SH-SY5Y (cell line): Measurements from ENCODE around the gene CD9.

ENCODE experiments used
- GATA2 ChIP-seq: IDR thresholded peaks from 2 replicates; pipeline ENCODE4 v1.6.1; 2011; ENCODE audit warnings: mild to moderate bottlenecking, low read depth, low read length
- GATA3 ChIP-seq: IDR thresholded peaks from 2 replicates; pipeline ENCODE4 v1.6.1; 2011; ENCODE audit warnings: low read depth, mild to moderate bottlenecking, low read length, moderate library complexity

Gene CD9

DNA sequence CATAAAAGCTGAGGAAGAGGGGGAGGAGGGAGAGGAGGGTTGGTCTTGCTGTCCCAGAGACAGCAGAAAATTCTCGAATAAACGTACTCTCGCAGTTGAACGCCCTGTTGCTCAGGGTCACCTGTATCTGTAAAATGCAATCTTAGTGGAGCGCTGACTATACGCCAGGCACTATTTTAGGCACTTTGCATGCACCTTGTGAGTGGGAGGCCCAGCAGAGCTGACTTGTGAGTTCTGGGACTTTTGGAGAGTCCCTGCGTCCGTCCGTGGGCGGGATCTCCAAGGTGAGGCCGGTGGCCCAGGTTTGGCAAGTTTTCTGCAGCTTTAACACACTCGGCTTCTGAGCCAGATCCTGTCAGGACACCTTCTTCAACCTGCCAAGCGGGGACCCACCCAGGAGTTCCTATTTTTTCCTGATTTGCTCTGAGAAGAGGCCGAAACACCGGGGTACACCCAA is 77.8 kb downstream of the CD9 start:
- no peak for TF ChIP-seq GATA3
- TF ChIP-seq GATA2 = no peak

DNA sequence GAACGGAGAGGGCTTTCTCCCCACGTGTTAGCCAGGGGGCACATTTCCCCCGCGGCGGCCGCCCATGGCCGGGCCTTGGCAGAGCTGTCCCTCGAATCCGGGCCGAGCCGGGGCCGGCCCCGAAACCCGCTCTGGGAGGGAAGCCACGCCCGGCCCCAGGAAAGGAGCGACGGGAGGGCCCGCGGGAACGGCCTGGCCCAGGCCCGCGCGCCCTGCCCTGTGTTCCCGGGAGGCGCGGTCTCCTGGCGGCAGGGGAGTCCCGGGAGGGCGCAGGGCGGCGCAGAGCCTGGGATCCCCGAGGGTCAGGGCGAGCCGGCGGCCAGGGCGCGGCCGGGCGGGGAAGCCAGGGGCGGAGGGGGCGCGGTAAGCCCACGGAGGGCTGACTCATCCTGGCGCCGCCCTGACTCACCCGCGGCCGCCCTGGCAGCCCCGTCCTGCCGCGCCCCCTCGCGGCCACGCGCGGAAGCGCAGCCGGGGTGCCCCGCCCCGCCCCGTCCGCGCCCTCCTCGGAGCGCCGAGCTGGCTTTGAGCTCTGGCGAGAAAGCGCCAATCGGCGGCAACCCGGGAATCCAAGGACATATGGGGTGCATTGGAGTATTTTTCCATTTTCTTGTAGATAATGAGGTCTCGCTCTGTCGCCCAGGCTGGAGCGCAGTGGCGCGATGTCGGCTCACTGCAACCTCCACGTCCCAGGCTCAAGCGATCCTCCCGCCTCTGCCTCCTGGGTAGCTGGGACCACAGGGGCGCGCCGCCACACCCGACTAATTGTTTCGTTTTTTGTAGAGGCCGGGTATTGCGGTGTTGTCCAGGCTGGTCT is 78.4 kb downstream of the CD9 start:
- TF ChIP-seq GATA3 = no peak
- no peak for TF ChIP-seq GATA2

DNA sequence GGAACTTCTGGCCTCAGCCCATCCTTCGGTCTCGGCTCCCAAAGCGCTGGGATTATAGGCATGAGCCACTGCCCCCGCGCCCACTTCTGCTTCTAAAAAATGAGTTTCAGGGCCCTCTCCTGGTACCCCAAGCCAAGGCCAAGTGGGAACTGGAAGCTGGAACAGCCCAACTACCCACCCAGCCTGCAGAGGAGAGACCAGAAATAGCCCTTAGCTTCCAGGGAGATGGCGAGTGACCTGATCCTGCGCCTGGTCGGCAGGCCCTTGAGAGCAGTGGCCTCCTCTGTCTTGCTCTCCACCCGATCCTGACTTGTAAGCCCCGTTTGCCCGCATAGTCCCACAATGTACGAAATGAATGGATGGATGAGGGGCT is 79.0 kb downstream of the CD9 start:
- TF ChIP-seq GATA2 (no peak), GATA3 (no peak)

DNA sequence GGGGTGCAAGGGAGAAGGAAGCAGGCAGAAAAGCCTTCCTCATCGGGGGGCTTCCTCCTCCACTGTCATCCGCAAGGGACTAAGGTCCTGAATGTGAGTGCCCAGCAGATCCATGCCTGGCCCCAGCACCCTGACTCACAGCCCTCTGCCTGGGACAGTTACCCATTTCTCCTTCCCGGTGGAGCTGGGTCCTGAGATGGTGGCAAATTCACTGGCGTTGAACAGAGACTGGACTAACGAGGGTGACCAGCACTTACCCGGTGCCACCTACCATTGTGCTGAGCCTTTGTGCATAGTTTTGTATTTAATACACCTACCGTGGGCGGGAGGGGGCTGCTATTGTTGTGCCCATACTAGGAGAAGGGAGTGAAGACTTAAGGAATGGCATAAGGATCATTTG is 79.4 kb downstream of the CD9 start:
- TF ChIP-seq GATA3 (no peak), GATA2 (no peak)

DNA sequence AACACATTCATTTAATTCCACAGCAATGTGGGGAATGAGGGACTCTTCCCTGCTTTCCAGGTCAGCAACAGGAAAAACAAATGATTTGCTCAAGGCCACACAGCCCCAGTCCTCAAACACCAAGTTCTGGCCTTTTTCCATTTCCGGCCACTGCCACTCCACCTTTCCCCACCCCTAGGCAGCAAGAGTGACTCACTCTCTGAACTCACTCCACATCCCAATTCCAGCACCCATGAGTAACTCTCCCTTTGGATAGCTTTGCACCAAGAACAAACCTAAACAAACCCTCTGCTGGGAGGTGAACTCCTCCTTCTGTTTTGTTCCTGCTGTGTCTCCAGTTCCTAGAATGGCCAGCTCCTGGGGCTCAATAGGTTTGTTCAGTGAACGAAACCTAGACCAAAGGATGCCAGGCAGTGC is 79.9 kb downstream of the CD9 start:
- TF ChIP-seq GATA2 = no peak
- TF ChIP-seq GATA3 = no peak

DNA sequence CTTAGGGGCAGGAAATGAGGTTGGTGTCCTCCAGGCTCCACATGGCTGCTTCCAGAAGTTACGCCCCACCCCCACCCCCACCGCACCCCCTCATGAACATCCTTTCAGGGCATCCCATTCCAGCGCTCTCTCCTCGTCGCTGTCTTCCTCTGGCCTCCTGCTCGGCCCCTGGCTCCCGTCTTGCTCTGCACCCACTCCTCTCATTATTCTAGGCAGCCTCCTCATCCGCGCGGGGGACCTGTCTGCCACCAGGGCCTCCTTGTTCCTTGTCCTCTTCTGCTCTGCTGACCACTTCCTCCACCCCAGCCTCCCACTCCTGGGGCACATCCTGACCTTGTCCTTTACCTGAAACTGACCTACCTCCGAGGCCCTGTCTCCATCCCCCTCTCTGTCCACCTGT is 80.5 kb downstream of the CD9 start:
- TF ChIP-seq GATA2 (no peak), GATA3 (no peak)

DNA sequence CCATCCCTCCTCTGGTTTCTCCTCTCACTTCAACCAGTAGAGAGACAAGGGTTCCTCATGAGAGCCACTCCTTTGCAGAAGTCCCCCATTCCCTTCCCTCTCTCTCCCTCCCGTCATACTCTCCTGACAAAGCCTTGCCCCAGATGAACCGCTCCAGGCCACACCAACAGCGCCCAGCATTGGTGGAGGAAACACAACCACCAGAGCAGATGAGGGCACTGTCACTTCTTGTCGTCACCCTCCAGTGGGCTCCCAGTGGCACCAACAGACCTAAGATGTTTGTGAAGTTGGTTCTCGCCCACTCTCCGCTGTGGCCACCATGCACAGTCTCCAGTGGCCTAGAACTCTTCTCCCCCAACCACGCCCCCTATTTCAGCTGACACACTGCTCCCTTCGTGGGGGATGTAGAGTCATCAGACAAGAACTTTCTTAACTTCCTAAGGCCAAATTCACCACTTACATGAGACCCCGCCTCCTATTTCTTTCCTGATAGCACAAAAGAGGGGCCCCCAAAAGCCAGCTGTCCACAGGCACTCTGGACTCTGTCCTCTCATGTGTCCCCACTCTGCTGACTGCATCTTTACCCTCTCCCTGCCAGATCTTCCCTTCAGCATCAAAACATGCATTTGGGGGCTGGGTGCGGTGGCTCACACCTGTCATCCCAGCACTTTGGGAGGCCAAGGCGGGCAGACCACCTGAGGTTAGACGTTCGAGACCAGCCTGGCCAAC is 81.0 kb downstream of the CD9 start:
- no peak for TF ChIP-seq GATA3
- no peak for TF ChIP-seq GATA2

DNA sequence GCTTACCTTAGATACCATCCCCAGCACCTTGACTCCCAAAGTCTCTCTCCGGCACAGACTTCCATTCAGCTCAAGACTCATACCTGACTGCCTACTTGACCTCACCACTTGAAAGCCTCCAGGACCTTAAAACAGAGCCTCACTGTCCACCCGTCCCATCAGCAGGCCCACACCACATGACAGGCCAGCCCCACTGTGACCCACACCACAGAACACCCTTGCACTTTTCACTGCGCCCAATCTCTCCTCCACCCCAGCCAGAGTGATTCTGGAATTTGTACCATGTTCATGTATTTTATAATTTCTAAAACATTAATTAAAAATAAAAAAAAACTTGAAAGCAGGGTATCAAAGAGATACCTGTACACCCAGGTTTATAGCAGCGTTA is 82.2 kb downstream of the CD9 start:
- TF ChIP-seq GATA3 (no peak), GATA2 (no peak)

DNA sequence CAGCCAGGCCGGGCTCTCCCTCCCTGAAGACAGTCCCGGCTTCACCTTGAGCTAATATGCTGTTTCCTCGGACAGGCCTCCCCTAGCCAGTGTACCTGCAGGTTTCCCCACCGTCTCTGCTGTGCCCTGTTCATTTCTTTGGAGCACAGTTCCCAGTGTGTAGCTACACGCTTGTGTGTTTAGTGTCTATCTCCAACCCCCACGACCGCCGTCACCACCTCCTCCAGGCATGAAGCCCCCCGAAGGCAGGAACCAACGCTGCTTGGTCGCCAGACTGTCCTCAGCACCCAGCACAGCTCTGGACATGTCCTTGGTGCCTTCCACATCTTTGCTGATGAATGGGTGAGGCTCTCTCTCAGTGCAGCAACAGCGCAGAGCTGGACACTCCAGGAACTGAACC is 84.1 kb downstream of the CD9 start:
- TF ChIP-seq GATA3 = no peak
- TF ChIP-seq GATA2 = no peak

DNA sequence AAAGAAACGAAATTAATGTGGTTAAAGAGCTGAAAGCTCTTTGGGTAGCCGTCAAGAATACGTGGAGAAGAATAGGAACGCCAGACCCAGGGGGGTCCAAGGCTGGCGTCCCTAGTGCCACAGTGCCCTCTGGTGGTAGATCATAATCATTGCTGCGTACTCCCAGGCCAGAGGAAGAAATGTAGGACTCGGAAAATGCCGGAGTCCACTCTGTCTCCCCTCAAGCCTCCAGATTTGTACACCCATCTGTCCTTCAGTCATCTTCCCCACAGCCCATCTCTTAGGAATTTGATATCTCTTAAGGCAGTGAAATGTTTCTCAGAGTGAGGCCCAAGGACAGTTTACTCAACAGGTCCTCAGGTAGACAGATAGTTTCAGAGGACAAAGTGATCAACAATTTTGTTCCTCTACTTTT is 84.9 kb downstream of the CD9 start:
- TF ChIP-seq GATA2 (no peak), GATA3 (no peak)

DNA sequence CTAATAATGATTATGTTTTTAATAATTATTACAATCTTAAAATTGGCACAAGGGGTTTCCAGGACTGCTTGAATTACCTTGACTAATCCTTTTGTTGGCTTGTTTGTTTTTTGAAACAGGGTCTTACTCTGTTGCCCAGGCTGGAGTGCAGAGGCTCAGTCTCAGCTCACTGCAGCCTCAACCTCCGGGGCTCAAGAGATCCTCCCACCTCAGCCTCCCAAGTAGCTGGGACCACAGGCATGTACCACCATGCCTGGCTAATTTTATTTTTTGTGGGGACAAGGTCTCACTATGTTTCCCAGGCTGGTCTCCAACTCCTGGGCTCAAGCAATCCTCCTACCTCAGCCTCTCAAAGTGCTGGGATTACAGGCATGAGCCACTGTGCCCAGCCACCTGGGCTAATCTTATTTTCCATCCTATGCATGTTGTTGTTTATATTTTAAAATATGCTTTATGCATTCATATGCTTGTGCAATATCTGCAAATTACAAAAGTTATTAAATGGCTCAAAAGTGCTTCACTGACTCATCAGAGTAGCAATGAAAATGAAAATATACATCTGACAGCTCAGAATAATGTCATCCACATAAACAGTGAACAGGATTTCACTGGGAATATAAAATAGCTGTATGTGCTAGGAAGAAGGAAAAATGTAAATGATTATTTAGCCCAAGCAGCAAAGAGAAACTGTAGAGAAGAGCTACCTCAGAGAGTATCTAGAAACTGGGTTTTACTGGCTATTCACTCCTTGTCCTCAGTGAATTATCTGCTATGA is 85.5 kb downstream of the CD9 start:
- TF ChIP-seq GATA3 = no peak
- no peak for TF ChIP-seq GATA2
